Pancreas (tissue), 10 donors: ENCODE data around the gene BAHD1. TPM values are rescaled to one million over a fixed set of nuclear protein-coding genes. Genes with fewer than 3 reads are reported as not detected.
"Not testable (repeated sequence)": the region's sequence is repeated elsewhere in the genome, so short reads cannot be mapped to it uniquely, and the experiment has no call there.

Experiments
- ATAC-seq, 4 donors: fragments of 200-7000 bp; cut with Tn5 transposase; one replicate each; pipeline versions ENCODE4 v1.8.0 to v1.9.1; 2020; ENCODE audit warnings: mild to moderate bottlenecking in 4 of 4, moderate library complexity in 4 of 4
- DNase-seq, 6 donors: peaks; one replicate each; pipeline ENCODE4 v3.0.0-alpha.2; 2020
- FAIRE-seq: peaks from 2 replicates; lab custom pipeline; 2012; peaks lifted over from hg19 to GRCh38; lab: Jason Lieb, UNC
- H3K27ac ChIP-seq, 4 donors: fragments of 200-600 bp; sonication (generic); 1 replicate in 3 of 4; 2 replicates in 1 of 4; pipeline versions ENCODE4 v1.5.0 to v1.8.0; 2020
- H3K27me3 ChIP-seq, 4 donors: fragments of 200-600 bp; one replicate each; pipeline ENCODE4 v1.8.0; 2021
- H3K36me3 ChIP-seq, 3 donors: fragments of 200-600 bp; sonication (generic) in 1 of 3; one replicate each; pipeline versions ENCODE4 v1.5.0 to v1.8.0; 2020 to 2021
- H3K4me1 ChIP-seq, 3 donors: fragments of 200-600 bp; one replicate each; pipeline ENCODE4 v1.8.0; 2021
- H3K4me3 ChIP-seq, 4 donors: fragments of 200-600 bp; sonication (generic) in 2 of 4; one replicate each; pipeline versions ENCODE4 v1.5.0 to v1.8.0; 2020 to 2021
- H3K9me3 ChIP-seq, 4 donors: fragments of 200-600 bp; one replicate each; pipeline ENCODE4 v1.8.0; 2021
- WGBS, 2 donors: extraction: QIAGEN DNeasy Blood & Tissue Kit; methylation state at CpG; one replicate each; pipeline ENCODE4 v1.1.7; 2013; 5-methylcytosine and 5-hydroxymethylcytosine counted together
- intact Hi-C, 3 donors: fragments of 100-400 bp; cut with DNase I; formaldehyde crosslinking; loops; one replicate each; pipeline versions ENCODE4 v1.11.1 to v1.14.2; 2022
- polyA plus RNA-seq, 2 donors: library from polyadenylated mRNA; stranded (reverse); fragments of 200-250 nt; gene quantifications; one replicate each; pipeline ENCODE4 v1.2.3, GENCODE V29; 2013
- total RNA-seq, 6 donors: library from RNA; stranded (reverse); fragmentation: NEBNext Ultra II Directional in 4 of 6; extraction: Animal tissue kit (Norgen Biotek cat#: 25700) in 4 of 6; gene quantifications; one replicate each; pipeline versions ENCODE4 v1.2.1 to v1.2.4, GENCODE V29; 2021 to 2023
- TF ChIP-seq, protein P1 (sequence below), 4 donors: fragments of 200-600 bp; sonication (generic) in 3 of 4; IDR thresholded peaks; one replicate each; pipeline versions ENCODE4 v1.5.0 to v1.8.0; 2021; ENCODE audit warnings: antibody characterized with exemption in 4 of 4
- donor health status: healthy with polysubstance abuse.
- donor health status: DM: no; HTN: no; CAD: no; lungs with moderate emphysema.
- donor health status: DM: no; HTN: no; CAD: no.
- donor health status: control.
- donor health status: control.
- donor health status: Bipolar disorder and iron deficiency.
- donor health status: DM: yes; HTN: yes; CAD: no.
- donor health status: DM: no; HTN: no; CAD: no.
- donor health status: DM: no; HTN: no; CAD: no.
- donor health status: DM: yes; HTN: yes; CAD: no.

BAHD1 gene
- total and polyA plus RNA-seq, 8 donors, result 8.0 to 16.3 (median 10.7) TPM

DNA sequence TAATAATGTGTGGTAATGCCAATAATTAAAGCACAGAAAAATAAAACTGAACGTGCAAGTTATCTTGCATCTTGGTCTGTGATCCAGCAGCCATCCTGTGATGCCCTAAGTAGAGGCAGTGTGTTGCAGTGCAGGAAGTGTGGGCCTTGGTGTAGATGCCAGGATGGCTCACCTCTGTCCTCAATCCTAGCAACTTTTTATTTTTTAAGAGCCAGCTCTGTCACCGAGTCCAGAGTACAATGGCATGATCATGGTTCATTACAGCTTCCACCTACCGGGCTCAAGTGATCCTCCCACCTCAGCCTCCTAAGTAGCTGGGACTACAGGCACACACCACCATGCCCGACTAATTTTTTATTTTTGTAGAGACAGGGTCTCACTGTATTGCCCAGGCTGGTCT, 7.6 kb downstream of the BAHD1 start:
- no peak for DNase-seq
- FAIRE-seq, result no peak
- no peak overlapping the region for H3K4me3 ChIP-seq
- TF ChIP-seq, protein P1, sequence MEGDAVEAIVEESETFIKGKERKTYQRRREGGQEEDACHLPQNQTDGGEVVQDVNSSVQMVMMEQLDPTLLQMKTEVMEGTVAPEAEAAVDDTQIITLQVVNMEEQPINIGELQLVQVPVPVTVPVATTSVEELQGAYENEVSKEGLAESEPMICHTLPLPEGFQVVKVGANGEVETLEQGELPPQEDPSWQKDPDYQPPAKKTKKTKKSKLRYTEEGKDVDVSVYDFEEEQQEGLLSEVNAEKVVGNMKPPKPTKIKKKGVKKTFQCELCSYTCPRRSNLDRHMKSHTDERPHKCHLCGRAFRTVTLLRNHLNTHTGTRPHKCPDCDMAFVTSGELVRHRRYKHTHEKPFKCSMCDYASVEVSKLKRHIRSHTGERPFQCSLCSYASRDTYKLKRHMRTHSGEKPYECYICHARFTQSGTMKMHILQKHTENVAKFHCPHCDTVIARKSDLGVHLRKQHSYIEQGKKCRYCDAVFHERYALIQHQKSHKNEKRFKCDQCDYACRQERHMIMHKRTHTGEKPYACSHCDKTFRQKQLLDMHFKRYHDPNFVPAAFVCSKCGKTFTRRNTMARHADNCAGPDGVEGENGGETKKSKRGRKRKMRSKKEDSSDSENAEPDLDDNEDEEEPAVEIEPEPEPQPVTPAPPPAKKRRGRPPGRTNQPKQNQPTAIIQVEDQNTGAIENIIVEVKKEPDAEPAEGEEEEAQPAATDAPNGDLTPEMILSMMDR (IDR thresholded peaks at IDR 0.05), result no peak
- ATAC-seq, result no peak
- 94 to 97% methylated on average over 4 of the region's 4 CpGs for WGBS, 2 donors
- no peaks in the 10 kb centered on the region for H3K36me3 ChIP-seq
- H3K27ac ChIP-seq, result no peak overlapping the region
- no peaks in the 10 kb centered on the region for H3K9me3 ChIP-seq
- peaks cover 0 to 11% (median 0%) of the 10 kb centered on the region in 3 donors for H3K4me1 ChIP-seq
- no peaks in the 10 kb centered on the region for H3K27me3 ChIP-seq
- intact Hi-C loops, result no loop called here

DNA sequence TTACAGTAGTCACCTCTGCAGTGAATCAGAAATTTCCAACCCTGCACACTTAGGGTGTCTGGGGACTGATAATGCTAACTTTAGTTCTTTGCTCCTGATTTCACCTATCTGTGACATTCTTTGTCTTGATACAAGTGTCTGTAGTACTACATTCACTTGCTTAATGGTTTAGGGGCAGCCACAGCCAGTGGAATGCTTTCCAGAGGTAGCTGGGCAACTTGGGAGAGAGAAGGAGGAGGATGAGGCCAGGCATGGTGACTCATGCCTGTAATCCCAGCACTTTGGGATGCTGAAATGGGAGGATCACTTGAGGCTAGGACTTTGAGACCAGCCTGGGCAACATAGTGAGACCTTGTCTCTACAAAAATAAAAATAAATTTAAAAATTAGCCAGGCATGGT, 8.5 kb downstream of the BAHD1 start:
- no peaks in the 10 kb centered on the region for H3K36me3 ChIP-seq
- TF ChIP-seq, protein P1 (IDR thresholded peaks at IDR 0.05), result no peak
- no peak overlapping the region for H3K4me3 ChIP-seq
- peaks cover 0 to 6% (median 0%) of the 10 kb centered on the region in 3 donors for H3K4me1 ChIP-seq
- H3K27ac ChIP-seq, result no peak overlapping the region
- intact Hi-C loops, result no loop called here
- H3K27me3 ChIP-seq, result no peaks in the 10 kb centered on the region
- ATAC-seq (no peak), DNase-seq (no peak), FAIRE-seq (no peak)
- no peaks in the 10 kb centered on the region for H3K9me3 ChIP-seq

DNA sequence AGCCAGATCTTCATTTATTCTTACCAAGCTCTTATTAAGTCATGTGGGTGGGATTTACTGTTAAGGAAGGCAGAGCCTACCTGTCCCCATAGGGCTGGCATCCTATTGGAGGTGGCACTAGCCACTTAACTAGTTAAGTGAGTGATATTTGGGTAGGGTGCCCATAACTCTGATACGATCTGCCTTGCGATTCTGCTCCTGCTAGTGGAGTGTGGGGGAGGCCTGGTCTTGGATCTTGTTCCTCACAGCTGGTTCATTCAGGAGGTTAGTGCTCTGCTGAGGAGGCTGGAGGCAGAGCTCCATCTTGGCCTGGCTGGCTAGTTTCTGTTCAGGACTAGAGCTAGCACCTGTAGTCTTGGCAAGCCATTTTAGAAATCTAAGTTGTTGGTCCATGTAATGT, 9.3 kb downstream of the BAHD1 start:
- intact Hi-C loops, result no loop called here
- FAIRE-seq, result no peak

DNA sequence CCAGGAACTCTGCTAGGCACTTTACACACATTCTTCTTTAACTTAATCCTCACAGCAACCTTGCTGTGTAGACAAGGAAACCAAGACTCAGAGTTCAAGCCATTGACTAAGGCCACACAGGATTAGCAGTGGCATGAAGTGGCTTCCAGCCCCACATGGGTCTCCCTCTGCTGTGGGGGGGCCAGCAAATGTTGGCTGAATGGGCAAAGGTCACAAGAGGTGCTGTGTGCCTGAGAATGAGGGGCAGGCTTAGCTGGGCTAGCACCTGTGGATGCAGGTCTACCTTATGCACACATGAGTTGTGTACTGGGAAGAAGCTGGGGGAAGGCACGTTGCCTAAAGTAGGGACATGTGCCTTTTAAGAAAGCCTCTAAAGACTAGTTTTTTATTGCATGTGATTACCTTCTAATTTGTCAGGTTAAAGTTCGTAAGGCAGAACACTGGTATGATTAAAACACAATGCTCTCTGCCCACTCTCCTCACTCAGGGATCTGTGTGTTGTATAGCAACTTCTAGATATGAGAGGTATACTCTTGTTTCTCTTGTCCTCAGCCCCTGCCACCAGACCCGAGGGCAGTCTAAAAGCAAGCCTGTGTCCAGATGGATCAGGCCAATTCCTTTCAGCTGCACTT, 10.9 kb downstream of the BAHD1 start:
- Histone ChIP-seq H3K4me3 (no peak overlapping the region), H3K27me3 (no peaks in the 10 kb centered on the region), H3K36me3 (no peaks in the 10 kb centered on the region), H3K4me1 (peaks cover 6 to 25% (median 17%) of the 10 kb centered on the region in 3 donors), H3K27ac (no peak overlapping the region), H3K9me3 (no peaks in the 10 kb centered on the region)
- TF ChIP-seq, protein P1 (IDR thresholded peaks at IDR 0.05), result no peak
- ATAC-seq (peak in 2 of 4 donors; percentile 20 to 26), DNase-seq (no peak), FAIRE-seq (no peak)
- 41 to 44% methylated on average over 3 of the region's 3 CpGs for WGBS, 2 donors
- intact Hi-C loops, result no loop called here

More for the DNA sequence above, 9.3 kb downstream of the BAHD1 start:
- WGBS, 2 donors, result 67 to 91% methylated on average over 2 of the region's 2 CpGs
- H3K27me3 ChIP-seq, result no peaks in the 10 kb centered on the region
- ATAC-seq (no peak), DNase-seq (no peak)
- H3K4me1 ChIP-seq, result peaks cover 0 to 10% (median 2%) of the 10 kb centered on the region in 3 donors
- H3K27ac ChIP-seq, result no peak overlapping the region
- no peaks in the 10 kb centered on the region for H3K9me3 ChIP-seq
- no peak overlapping the region for H3K4me3 ChIP-seq
- TF ChIP-seq, protein P1 (IDR thresholded peaks at IDR 0.05), result no peak
- no peaks in the 10 kb centered on the region for H3K36me3 ChIP-seq

DNA sequence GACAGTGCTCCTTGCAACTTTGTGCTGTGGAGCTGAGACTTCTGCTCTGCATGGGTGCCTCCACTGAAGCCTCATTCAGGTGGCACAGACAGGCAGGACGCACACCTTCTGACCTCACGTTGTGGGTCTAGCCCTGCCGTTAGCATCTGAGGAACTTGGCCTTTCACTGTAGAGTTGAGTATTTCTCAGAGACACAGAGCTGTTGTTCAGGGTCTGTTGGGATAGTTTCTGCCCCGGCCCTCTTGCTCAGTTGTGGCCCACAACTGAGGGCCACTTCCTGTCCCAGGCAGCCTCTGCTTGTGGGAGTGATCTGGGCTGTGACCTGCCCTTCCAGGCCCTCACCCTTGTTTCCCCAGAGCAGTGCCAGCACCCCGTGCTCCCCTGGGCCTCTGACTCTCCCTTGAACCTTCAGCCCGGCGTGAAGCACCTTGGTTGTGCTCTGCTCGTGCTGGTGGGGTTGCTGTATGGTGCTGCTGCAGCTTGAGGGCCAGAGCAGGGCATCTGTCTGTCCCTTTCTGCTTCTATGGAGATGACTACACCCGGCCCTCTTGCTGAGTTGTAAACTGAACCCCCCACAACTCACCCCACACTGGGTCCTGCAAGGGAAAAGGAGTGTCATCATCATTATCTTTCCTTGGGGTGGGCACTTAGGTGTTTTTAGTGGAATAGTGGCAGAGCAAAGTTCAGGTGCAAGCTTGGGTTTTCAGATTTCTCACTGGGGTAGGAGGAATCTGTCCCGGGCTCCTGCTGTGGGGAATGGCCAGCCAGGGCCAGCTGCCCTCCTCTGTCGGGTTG, 11.7 kb downstream of the BAHD1 start:
- Histone ChIP-seq H3K36me3 (no peaks in the 10 kb centered on the region), H3K27me3 (no peaks in the 10 kb centered on the region), H3K27ac (no peak overlapping the region), H3K9me3 (no peaks in the 10 kb centered on the region), H3K4me1 (peaks cover 9 to 28% (median 20%) of the 10 kb centered on the region in 3 donors), H3K4me3 (no peak overlapping the region)
- FAIRE-seq, result no peak
- WGBS, 2 donors, result 71 to 73% methylated on average over 11 of the region's 11 CpGs
- TF ChIP-seq, protein P1 (IDR thresholded peaks at IDR 0.05), result no peak
- no peak for DNase-seq
- no peak for ATAC-seq
- intact Hi-C loops, result no loop called here

DNA sequence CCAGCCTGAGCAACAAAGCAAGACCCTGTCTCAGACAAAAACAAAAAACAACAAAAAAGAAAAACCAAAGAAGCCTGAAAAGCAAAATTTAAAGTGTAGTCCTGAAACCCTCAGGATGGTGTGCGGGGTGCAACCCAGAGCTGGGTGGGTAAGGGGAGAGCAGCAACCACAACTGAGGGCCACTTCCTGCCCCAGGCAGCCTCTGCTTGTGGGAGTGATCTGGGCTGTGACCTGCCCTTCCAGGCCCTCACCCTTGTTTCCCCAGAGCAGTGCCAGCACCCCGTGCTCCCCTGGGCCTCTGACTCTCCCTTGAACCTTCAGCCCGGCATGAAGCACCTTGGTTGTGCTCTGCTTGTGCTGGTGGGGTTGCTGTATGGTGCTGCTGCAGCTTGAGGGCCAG, 13.2 kb downstream of the BAHD1 start:
- H3K27me3 ChIP-seq, H3K4me3 ChIP-seq, DNase-seq, intact Hi-C loops, H3K36me3 ChIP-seq, H3K27ac ChIP-seq, ATAC-seq, H3K9me3 ChIP-seq, FAIRE-seq: not testable (repeated sequence)
- WGBS, 2 donors, result 81 to 83% methylated on average over 3 of the region's 3 CpGs
- peaks cover 9 to 28% (median 20%) of the 10 kb centered on the region in 3 donors for H3K4me1 ChIP-seq
